ENCODE data around the gene HELT.

HELT gene

DNA sequence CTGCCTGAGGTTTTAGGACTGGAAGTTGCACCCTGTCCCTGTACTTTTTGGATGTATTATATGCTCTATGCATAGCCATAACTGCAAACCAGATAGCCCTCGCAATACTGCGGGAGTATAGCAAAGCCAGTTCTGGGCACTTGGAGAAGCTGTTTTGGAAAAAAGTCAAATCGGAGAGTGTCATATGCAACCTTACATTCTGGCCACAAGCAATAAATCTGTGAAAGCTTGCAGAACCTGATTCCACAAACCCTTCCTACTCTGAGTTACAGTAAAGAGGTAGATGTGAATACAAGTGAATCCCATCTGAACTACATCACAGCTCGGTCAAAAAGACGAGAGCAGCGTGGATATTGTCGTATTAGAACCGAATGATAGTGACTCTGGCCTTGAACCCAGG lies 10.3 kb downstream of the HELT start:
- no peak for DNase-seq (ENCODE audit: extremely low read depth, low read depth)
- TF ChIP-seq, protein P1, sequence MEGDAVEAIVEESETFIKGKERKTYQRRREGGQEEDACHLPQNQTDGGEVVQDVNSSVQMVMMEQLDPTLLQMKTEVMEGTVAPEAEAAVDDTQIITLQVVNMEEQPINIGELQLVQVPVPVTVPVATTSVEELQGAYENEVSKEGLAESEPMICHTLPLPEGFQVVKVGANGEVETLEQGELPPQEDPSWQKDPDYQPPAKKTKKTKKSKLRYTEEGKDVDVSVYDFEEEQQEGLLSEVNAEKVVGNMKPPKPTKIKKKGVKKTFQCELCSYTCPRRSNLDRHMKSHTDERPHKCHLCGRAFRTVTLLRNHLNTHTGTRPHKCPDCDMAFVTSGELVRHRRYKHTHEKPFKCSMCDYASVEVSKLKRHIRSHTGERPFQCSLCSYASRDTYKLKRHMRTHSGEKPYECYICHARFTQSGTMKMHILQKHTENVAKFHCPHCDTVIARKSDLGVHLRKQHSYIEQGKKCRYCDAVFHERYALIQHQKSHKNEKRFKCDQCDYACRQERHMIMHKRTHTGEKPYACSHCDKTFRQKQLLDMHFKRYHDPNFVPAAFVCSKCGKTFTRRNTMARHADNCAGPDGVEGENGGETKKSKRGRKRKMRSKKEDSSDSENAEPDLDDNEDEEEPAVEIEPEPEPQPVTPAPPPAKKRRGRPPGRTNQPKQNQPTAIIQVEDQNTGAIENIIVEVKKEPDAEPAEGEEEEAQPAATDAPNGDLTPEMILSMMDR (IDR thresholded peaks at IDR 0.05; ENCODE audit: low read depth, low read length), result no peak

DNA sequence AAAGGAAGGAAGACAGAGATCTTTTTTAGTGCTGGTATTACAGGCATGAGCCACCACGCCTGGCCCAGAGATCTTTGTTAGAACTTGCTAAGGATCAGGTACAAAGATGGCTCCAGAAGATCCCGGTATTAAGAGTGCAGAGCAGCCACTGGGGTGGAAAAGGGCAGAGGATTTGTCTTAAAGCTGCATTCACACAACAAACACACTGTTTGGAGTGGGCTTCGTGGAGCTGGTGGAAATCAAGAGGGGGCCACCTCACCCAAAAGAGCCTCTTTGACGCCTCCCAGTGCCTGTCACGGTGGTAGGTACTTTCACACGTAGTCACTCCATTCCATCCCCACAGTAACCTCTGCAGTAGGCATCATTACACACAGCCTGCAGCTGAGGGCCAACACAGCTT lies 13.3 kb downstream of the HELT start:
- DNase-seq (ENCODE audit: extremely low read depth, low read depth), result no peak
- TF ChIP-seq, protein P1 (IDR thresholded peaks at IDR 0.05; ENCODE audit: low read depth, low read length), result no peak

DNA sequence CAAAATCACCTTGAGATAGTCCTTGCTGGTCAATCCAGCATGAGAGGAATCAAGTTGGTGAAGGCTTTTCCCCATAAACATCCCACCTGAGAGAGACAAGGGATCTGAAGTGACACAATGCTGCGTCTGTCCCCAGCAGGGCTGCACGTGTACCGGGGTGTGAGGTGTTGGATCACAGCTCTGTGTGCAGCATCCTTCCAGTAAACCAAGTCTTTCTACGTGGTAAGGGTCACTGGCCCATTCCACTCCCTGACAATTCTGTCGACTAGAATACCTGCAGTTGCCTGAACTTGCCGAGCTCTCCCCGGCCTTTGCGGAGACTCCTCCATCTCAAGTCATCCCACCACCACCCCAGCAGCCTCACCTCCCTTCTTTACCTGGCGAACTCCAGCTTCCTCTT lies 14.8 kb downstream of the HELT start:
- TF ChIP-seq, protein P1 (IDR thresholded peaks at IDR 0.05; ENCODE audit: low read depth, low read length), result no peak

DNA sequence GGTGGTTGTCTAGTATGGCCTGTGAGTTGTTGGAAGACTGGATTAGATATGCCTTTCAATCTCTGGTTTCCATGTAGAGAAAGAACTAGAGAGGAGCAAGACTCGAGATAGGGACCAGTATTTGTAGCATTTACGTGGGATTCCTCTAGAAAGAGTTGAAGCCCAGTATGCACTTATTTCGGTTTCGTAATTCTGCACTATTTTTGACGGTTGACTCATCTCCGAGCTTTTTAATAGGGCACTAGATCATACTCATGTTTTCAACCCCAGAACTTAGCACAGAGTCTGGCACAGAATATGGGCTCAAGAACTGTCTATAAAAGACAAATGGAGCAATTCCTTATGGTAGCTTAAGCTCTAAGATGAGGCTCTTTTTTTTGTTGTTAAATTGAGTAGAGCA lies 15.7 kb downstream of the HELT start:
- TF ChIP-seq, protein P1 (IDR thresholded peaks at IDR 0.05; ENCODE audit: low read depth, low read length), result no peak
- no peak for DNase-seq (ENCODE audit: extremely low read depth, low read depth)

More for the DNA sequence above, 14.8 kb downstream of the HELT start:
- no peak for DNase-seq (ENCODE audit: extremely low read depth, low read depth)

DNA sequence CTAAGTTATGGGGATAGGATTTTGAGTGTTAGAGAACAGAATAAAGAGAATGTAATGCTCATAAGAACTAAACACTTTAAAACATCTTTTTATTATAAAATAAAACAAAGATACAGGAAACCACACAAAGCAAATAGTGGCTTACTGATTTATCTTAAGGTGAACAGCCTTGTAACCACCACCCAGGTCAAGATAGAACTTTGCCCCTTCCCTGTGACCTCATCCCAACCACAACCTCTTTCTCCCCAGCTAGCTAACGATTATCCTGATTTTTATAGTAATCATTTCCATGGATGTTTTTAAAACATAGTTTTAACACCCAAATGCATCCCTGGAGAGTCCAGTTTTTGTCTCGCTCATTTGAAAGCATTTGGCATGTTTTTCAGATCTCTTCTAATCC lies 17.0 kb downstream of the HELT start:
- TF ChIP-seq, protein P1 (IDR thresholded peaks at IDR 0.05; ENCODE audit: low read depth, low read length), result no peak
- no peak for DNase-seq (ENCODE audit: extremely low read depth, low read depth)

DNA sequence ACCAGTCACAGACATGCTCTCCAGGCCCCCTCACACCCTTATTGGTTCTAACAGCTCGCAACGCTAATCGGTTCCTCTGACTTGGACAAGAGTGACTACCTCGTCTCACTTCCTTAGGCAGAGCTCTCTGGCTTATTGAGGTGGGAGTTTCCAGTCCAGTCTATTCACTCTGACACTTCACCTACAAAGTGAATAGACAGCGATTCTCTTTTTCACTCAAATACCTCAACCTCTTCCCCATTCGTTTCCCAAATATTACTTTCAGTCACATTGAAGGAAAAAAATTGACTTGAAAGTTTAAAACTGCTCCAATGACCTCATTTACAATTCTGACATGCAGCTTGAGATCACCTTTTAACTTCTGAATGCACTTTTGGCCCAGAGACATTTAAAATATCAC lies 17.7 kb downstream of the HELT start:
- DNase-seq (ENCODE audit: extremely low read depth, low read depth), result no peak
- TF ChIP-seq, protein P1 (IDR thresholded peaks at IDR 0.05; ENCODE audit: low read depth, low read length), result no peak

DNA sequence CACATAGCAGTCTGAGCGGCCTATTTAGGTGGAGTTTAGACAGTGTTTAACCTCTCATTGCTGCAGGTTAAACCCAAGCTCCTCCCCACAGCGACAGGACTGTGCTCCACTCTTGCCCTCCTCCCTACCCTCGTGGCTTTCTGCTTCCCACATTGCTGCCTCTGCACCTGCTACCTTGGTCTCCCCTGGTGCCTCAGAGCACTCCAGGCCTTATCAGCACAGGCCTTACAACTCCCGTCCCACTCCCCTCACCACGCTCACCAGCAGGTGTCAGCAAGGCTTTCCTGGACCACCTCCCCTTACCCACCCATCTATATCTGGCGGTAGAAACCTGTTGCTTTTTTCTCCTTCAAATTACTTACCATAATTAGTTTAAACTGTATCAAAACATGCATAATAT lies 18.6 kb downstream of the HELT start:
- no peak for DNase-seq (ENCODE audit: extremely low read depth, low read depth)
- TF ChIP-seq, protein P1 (IDR thresholded peaks at IDR 0.05; ENCODE audit: low read depth, low read length), result no peak
